ENCODE results near the gene ADARB2. TPM values are rescaled to one million over a fixed set of nuclear protein-coding genes. Genes with fewer than 3 reads are reported as not detected.
"Not testable (repeated sequence)": the region's sequence is repeated elsewhere in the genome, so short reads cannot be mapped to it uniquely, and the experiment has no call there.

The ADARB2 gene
- total RNA-seq, 1 experiment from 2014 or later = 1.9 TPM

GRCh38 chr10:1403508-1404322 lies 333.6 kb downstream of the ADARB2 start:
- DNase-seq (ENCODE audit: extremely low read depth, low read depth) = no peak

- DNase-seq (ENCODE audit: extremely low read depth, low read depth) = no peak
These were observed 334.4 kb downstream of the ADARB2 start for GRCh38 chr10:1402816-1403507.

- no peak for DNase-seq (ENCODE audit: extremely low read depth, low read depth)
These were observed 335.1 kb downstream of the ADARB2 start for GRCh38 chr10:1402016-1402770.

GRCh38 chr10:1401071-1401965 lies 336.0 kb downstream of the ADARB2 start:
- no peak for DNase-seq (ENCODE audit: extremely low read depth, low read depth)

- DNase-seq (ENCODE audit: extremely low read depth, low read depth) = no peak
These were observed 336.9 kb downstream of the ADARB2 start for GRCh38 chr10:1400101-1401070.

- no peak for DNase-seq (ENCODE audit: extremely low read depth, low read depth)
These were observed 337.8 kb downstream of the ADARB2 start for GRCh38 chr10:1399431-1400100.

GRCh38 chr10:1398626-1399410 lies 338.5 kb downstream of the ADARB2 start:
- no peak for DNase-seq (ENCODE audit: extremely low read depth, low read depth)

- DNase-seq (ENCODE audit: extremely low read depth, low read depth) = not testable (repeated sequence)
These were observed 339.2 kb downstream of the ADARB2 start for GRCh38 chr10:1398116-1398515.

GRCh38 chr10:1396297-1396635 lies 341.1 kb downstream of the ADARB2 start:
- DNase-seq (ENCODE audit: extremely low read depth, low read depth) = no peak

- DNase-seq (ENCODE audit: extremely low read depth, low read depth) = no peak
These were observed 341.6 kb downstream of the ADARB2 start for GRCh38 chr10:1395481-1396296.

- no peak for DNase-seq (ENCODE audit: extremely low read depth, low read depth)
These were observed 342.3 kb downstream of the ADARB2 start for GRCh38 chr10:1395025-1395480.

GRCh38 chr10:1394155-1394912 lies 343.0 kb downstream of the ADARB2 start:
- DNase-seq (ENCODE audit: extremely low read depth, low read depth) = no peak

GRCh38 chr10:1393481-1393880 lies 343.8 kb downstream of the ADARB2 start:
- no peak for DNase-seq (ENCODE audit: extremely low read depth, low read depth)

GRCh38 chr10:1392127-1392526 lies 345.2 kb downstream of the ADARB2 start:
- no peak for DNase-seq (ENCODE audit: extremely low read depth, low read depth)

- DNase-seq (ENCODE audit: extremely low read depth, low read depth) = no peak
These were observed 347.1 kb downstream of the ADARB2 start for GRCh38 chr10:1390200-1390599.

GRCh38 chr10:1384026-1384425 lies 353.3 kb downstream of the ADARB2 start:
- no peak for DNase-seq (ENCODE audit: extremely low read depth, low read depth)

Data from NCI-H460 (cell line).